Measurements from ENCODE around the gene DNAH7.

- TF ChIP-seq POLR2AphosphoS5 (IDR thresholded peaks at IDR 0.05) (no peak), POLR2A (IDR thresholded peaks at IDR 0.05) (no peak), EP300 (IDR thresholded peaks at IDR 0.05) (no peak)
These were observed 304.8 kb downstream of the DNAH7 start for GRCh38 chr2:195763866-195764265.
